GM18499 (cell line): ENCODE data around the gene CNGA3.
"Not testable (repeated sequence)": the region's sequence is repeated elsewhere in the genome, so short reads cannot be mapped to it uniquely, and the experiment has no call there.

Experiments used
- ATAC-seq: cut with Tn5 transposase; IDR thresholded peaks from one replicate; pipeline ENCODE4 v1.9.1; 2021; ENCODE audit warnings: moderate number of reproducible peaks; ENCODE audit not compliant: insufficient read depth, unreplicated experiment

CNGA3 gene

GRCh38 chr2:98346311-98347236 lies at the start of gene CNGA3:
TSS of gene CNGA3 (plus strand) at chr2:98346456. CDS start at chr2:98369976, 23,520 bp downstream.
- no peak for ATAC-seq

DNA sequence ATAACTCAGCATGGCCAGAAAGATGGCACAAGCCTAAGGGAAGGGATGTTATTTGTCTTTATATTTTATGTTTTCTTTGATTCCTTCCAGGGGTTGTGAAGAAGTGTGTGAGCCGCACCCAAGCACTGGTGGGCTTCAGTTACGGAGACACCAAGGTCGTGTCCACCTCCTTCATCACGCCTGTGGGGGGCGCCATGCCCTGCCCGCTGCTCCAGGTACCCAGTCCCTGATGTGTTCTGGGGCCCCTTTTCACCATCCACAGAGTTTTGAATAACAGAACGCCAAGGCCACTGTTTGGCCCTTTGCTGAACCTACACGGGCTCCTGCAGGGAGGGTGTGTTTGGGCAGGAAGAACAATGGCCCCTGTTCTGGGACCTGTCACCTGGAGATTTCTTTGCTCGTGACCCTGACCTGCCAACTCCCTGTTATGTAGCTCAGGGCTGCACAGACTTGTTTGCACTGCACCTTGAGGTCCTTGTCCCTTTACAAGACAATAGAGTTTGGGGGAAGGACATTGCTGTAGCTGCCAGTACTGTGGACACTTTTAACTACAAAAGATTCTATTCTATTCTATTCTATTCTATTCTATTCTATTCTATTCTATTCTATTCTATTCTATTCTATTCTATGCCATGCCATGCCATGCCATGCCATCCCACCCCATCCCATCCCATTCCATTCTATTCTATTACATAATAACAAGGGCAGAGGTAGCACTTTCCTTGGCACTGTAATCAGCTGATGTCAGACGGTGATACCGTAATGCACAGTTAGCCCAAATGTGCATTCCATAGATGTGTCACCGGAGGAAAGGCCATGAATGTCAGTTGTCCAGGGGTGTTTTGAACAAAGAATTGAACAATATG lies 48.2 kb upstream of the CNGA3 start:
- no peak for ATAC-seq

DNA sequence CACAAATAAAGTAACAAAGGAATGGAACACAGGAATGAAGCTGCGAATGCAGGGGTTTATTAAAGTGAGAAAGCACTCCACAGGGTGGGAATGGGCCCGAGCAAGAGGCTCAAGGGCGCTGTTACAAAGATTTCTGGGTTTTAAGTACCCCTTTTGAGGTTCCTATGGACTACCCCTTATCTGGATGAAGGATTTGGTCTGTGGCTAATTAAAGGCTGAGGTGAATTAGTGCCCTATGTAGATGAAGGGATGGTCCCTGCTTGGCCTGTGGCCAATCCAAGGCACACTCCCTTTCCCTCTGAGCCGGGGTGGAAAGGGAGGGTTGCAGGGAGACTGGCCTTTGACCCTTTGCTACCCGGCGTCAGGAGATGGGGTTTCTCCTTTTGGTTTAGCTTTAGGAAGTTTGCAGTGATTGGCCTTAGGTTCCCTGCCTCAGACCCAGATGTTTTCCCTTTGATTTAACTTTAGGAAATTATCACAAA lies 47.5 kb upstream of the CNGA3 start:
- ATAC-seq = no peak

DNA sequence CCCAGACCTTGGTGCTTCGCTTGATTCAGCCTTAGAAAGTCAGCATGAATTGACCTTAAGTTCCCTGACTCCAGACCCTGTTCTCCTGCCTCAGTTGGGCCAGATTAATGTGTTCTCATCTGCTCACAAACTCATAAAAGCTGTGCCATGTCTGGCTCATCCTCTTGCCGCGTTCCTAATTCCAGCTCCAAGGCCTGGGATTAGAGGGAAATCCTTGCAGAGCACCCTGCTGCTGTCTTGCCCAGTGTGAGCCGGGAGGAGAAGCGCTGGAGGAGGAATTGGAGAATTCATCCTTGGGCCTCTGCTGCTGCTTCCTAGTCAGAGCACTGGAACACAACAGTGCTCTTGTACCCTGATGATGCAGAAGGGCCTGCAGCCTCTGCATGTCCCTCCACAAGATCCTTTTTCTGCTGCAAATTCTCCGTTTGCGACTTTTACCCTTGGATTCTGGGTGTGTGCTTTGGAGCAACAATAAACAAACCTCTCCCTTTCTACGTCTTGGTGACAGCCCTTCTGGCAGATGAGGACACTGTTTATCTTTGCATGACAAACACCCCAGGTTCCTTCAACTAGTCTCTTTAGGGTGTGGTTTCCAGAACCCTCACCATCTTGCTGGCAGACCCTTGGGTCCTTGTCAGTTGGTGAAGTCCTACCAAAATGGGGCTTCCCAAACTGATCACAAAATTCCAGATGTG lies 46.9 kb upstream of the CNGA3 start:
- ATAC-seq = no peak

GRCh38 chr2:98300141-98300874 lies 45.9 kb upstream of the CNGA3 start:
- ATAC-seq = no peak

DNA sequence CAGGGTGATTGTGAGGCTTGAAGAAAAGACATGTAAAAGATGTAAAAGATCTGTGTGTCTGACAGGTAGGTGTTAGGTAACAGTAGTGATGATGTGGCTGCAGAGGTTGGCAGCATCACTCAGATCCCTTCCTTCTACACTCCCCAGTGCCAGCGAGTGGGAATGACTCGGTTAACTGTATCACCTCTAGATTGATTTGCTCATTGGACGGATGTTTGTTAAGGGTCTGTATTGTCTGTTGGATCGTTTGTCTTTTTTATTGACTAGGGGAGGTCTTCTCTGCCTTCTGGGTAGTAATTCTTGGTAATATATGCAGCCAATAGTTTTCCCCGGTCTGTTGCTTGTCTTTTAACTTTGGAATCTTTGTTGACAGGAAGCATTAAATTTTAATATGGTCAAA lies 44.8 kb upstream of the CNGA3 start:
- ATAC-seq = no peak

DNA sequence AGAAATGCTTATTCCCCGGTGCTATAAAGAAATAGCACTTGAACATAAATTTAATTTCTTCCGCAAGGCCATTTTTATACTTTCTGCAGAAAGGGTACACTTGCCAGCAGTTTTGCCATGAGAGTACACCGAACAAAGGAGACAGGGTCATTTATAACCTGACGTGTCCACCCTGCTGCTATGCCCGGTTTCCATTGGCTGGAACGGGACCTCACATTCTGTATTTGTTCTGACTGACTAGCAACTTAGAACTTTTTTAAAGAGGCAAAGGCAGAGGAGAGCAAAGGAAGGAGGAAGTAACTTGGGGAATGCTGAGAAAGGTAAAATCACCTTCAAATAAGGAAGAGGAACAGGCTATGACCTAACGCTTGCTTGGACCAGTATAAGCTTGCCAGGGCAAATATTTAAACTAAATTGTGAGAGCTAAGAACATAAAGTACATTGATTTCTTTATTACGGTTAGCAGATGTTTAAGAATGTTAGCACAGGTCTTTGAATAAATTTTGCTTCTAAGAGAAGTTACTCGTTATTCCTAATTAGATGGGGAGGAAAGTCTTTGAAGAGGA lies 39.0 kb upstream of the CNGA3 start:
- ATAC-seq = not testable (repeated sequence)

GRCh38 chr2:98308068-98308467 lies 38.2 kb upstream of the CNGA3 start:
- no peak for ATAC-seq

DNA sequence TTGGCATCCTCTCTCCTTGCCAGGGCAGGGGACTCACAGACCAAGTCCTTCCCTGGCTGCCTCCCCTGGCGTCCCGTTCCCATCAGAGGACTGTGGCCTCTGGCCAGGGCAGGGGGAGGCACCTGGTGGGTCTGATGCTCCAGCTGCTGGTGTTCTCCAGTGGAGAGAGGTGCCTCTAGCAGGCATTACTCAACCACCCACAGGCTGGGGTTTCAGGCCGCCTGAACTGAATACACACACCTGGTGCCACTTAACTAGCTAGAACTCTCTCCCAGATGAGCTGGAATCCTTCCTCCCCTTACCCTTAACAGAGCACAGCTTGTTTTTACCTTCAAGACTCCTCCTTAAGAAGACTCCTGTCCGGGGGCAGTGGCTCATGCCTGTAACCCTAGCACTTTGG lies 37.7 kb upstream of the CNGA3 start:
- ATAC-seq = no peak

GRCh38 chr2:98309580-98309979 lies 36.7 kb upstream of the CNGA3 start:
- ATAC-seq = no peak

DNA sequence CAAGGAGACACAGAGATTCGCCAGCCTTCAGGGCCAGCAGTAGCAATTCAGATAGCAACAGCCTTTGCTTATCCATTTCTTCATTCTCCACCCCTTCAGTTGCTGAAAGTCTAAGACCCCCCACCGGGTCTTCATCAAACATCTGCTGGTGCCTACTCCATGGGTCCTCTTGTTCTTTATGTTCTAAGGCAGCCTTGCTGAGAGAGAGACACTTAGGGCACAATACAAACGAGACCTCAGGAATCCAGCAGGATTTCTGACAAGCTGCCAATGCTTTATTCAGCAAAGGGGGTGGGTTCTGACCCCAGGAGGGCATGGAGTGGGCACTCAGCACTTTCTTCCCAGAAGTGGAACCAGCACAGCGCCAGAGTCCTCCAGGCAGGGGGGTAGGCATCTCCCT lies 36.2 kb upstream of the CNGA3 start:
- no peak for ATAC-seq

DNA sequence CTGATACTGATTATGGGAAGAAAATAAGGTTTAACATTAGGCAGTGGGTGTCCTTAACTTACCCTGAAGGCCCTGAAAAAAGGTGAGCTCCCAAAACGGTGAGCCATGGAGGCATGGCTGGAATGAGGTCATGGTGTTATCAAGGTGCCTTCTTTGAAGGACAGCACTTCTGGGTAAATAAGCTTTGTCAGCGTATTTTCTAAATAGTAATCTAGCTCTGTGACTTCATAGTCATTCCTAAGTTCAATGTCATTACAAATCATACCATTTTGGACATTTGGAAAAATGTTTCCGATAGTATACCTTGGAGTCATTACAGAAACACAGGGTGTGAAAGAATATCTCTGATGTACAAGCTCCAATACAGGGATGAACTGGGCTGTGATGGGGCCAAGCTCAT lies 35.2 kb upstream of the CNGA3 start:
- ATAC-seq = no peak

DNA sequence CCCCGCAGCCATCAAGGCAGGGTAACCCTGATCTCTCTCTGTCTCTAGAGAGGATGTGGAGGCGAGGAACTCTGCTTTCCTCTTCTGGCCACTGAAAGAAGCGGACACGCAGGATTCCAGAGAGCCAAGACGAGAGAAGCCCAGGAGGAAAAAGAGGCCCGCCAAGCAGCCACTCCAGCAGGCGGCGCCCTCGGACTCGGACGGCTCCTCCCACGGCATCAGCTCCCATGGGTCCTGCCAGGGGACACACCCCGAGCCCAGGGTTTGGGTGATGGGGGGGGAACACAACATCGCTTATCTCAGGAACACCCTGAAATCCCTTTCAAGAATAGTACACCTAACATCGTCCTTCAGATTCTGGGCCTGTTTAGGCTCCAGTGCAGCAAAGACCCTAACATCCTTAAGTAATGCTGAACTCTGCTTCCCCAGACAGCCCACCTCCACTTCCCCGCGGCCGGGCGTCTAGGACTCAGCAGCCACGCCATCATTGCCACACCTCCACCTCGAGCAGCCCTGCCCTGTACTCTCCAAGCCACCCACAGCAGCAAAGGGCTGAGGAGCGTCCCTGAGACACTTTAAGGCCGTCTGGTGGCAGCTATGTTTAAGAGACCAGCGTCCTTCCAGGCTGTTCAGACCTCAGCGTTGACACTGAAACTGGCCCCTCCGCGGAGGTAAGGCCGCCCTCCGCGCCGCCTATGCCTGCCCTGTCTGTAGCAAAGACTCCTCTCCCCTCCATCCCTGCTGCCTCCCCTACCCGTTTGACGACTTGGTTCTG lies 34.3 kb upstream of the CNGA3 start:
- ATAC-seq = no peak

DNA sequence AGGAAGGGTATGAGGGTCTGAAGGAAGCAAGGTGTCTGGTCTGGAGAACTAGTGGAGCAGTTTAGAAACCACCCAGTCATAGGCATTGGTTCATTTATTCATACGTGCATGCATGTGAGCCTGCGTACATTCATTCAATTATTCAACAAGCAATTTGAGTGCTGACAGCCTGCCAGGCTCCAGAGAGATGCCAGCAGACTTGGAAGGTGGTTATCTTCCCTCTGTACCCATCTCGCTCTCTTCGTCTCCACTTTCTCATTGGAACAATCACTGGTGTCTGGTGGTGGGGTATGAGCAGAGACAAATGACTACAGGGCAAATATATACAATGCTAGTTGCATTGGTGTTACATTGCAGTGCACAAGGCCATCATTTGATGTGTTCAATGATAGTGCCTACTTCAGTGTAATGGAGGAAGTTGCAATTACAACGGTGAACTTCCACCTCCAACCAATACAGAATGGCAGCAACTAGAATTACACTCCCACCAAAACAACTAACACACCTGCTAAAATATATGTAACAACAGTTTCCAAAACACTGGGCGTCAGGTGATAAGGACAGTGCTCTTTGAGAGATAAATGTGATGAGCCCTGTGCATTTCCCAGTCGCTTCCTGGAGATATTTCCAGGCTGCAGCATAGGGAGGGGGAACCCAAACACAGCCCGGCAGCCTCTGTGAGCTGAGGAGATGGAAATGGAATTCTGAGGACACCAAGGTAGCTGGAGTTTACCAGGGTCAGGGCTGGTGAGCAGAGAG lies 32.6 kb upstream of the CNGA3 start:
- no peak for ATAC-seq

DNA sequence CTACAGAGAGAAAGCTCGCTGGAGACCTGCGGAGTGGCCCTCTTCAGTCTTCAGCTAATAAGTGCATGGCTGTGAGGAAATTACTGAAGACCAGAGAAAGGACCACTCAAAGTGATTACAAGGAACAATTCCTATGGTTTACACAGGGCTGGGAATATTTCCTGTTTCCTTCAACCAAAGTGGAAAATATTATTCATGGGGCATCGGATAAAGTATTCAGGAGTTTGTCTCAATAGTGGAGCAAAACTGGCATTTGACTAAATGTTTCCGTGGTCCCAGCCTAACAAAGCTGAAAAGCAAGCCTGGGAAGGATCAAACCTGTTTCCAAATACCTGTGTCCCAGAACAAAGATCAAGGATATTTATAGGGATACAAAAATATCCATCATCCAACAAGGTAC lies 32.0 kb upstream of the CNGA3 start:
- no peak for ATAC-seq

GRCh38 chr2:98315957-98316356 lies 30.3 kb upstream of the CNGA3 start:
- ATAC-seq = no peak

GRCh38 chr2:98317214-98317613 lies 29.0 kb upstream of the CNGA3 start:
- ATAC-seq = no peak

DNA sequence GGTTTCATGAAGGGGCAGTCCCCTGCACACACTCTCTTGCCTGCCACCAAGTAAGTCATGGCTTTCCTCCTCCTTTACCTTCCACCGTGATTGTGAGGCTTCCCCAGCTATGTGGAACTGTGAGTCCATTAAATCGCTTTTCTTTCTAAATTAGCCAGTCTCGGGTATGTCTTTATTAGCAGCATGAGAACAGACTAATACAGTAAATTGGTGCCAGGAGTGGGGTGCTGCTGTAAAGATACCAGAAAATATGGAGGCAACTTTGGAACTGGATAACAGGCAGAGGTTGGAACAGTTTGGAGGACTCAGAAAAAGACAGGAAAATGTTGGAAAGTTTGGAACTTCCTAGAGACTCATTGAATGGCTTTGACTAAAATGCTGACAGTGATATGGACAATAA lies 26.1 kb upstream of the CNGA3 start:
- ATAC-seq = not testable (repeated sequence)
